K562 (cell line): Measurements from ENCODE around the gene SAFB. TPM values are rescaled to one million over a fixed set of nuclear protein-coding genes. Genes with fewer than 3 reads are reported as not detected.

Source experiments
- ATAC-seq: fragments of 200-7000 bp; cut with Tn5 transposase; 3 replicates; pipeline ENCODE4 v1.9.1; 2020; ENCODE audit warnings: moderate library complexity
- Bru-seq: library from RNA; stranded (reverse); fragments of 400-500 nt; gene quantifications from one replicate; lab custom pipeline; 2021; lab: Mats Ljungman, UMichigan
- BruChase-seq, 2 experiments: library from RNA; stranded (reverse); fragments of 400-500 nt; gene quantifications; one replicate each; lab custom pipeline; 2021; lab: Mats Ljungman, UMichigan
- BruUV-seq: library from RNA; stranded (reverse); fragments of 400-500 nt; replicated peaks from 2 replicates; lab custom pipeline; 2021; lab: Mats Ljungman, UMichigan
- CTCF ChIA-PET: fragments of 300-600 bp; formaldehyde crosslinking; extraction: SDS; loops from one replicate; lab custom pipeline; 2021; ENCODE audit warnings: low intra/inter-chr PET ratio; lab: Yijun Ruan, JAX
- POLR2A ChIA-PET: fragments of 300-600, 350-650 bp; sonication (Branson Sonifier 250); formaldehyde crosslinking; extraction: SDS; loops from one replicate; lab custom pipeline; 2021; ENCODE audit warnings: antibody characterized with exemption, inconsistent platforms; lab: Yijun Ruan, JAX
- DNase-seq, 4 experiments: peaks; one replicate each; pipeline versions ENCODE4 v3.0.0 to v3.0.0-alpha.2; 2011 to 2018; ENCODE audit warnings: low spot score in 3 of 4, mixed read lengths in 3 of 4; ENCODE audit errors: extremely low read depth in 1 of 4
- FAIRE-seq: peaks from 2 replicates; lab custom pipeline; 2011; peaks lifted over from hg19 to GRCh38; lab: Jason Lieb, UNC
- H2AFZ ChIP-seq: 2 replicates; pipeline ENCODE4 v1.6.0; 2011; ENCODE audit warnings: low read depth, low read length, control low read depth, inconsistent platforms
- H3K27ac ChIP-seq: fragments of 200-600 bp; 3 replicates; pipeline ENCODE4 v1.8.0; 2011; ENCODE audit warnings: low read depth, mild to moderate bottlenecking, control low read depth, inconsistent platforms, low read length, moderate library complexity, mixed read lengths; ENCODE audit errors: extremely low read depth
- H3K27me3 ChIP-seq, 2 experiments: fragments of 300-600 bp in 1 of 2; 2 replicates in 1 of 2; 3 replicates in 1 of 2; pipeline versions ENCODE4 v1.6.0 to v1.8.0; 2011; ENCODE audit warnings: inconsistent platforms in 2 of 2, low read length in 2 of 2, mild to moderate bottlenecking in 1 of 2, mixed read lengths in 1 of 2, moderate library complexity in 1 of 2; ENCODE audit not compliant: control insufficient read depth in 2 of 2, insufficient read depth in 2 of 2
- H3K36me3 ChIP-seq: fragments of 300-600 bp; 3 replicates; pipeline ENCODE4 v1.8.0; 2011; ENCODE audit warnings: mild to moderate bottlenecking, low read length, inconsistent platforms; ENCODE audit not compliant: control insufficient read depth, insufficient read depth
- H3K4me1 ChIP-seq, 2 experiments: fragments of 200-600 bp in 1 of 2; replicated peaks in 1 of 2; 2 replicates in 1 of 2; 3 replicates in 1 of 2; pipeline versions ENCODE4 v1.5.1 to v1.8.0; 2011; ENCODE audit warnings: inconsistent platforms in 2 of 2, low read length in 2 of 2, mild to moderate bottlenecking in 1 of 2, mixed read lengths in 1 of 2, moderate library complexity in 1 of 2; ENCODE audit not compliant: control insufficient read depth in 2 of 2, insufficient read depth in 2 of 2
- H3K4me2 ChIP-seq: 2 replicates; pipeline ENCODE4 v1.6.1; 2011; ENCODE audit warnings: low read length, control low read depth, inconsistent platforms, mixed read lengths; ENCODE audit not compliant: insufficient read depth
- H3K4me3 ChIP-seq: fragments of 200-600 bp; sonication (generic), shearing (Covaris generic); 2 replicates; pipeline ENCODE4 v1.5.1; 2016; ENCODE audit warnings: control low read depth, inconsistent platforms
- H3K79me2 ChIP-seq: fragments of 200-600 bp; 3 replicates; pipeline ENCODE4 v1.8.0; 2011; ENCODE audit warnings: low read length, inconsistent platforms; ENCODE audit not compliant: control insufficient read depth, insufficient read depth
- H3K9ac ChIP-seq, 2 experiments: 2 replicates each; pipeline versions ENCODE4 v1.6.0 to v1.6.1; 2011; ENCODE audit warnings: low read depth in 2 of 2, low read length in 2 of 2, control low read depth in 1 of 2, inconsistent platforms in 1 of 2, mild to moderate bottlenecking in 1 of 2, mixed read lengths in 1 of 2; ENCODE audit not compliant: insufficient read depth in 1 of 2
- H3K9me1 ChIP-seq: one replicate; pipeline ENCODE4 v1.6.0; 2011; ENCODE audit warnings: inconsistent platforms, mild to moderate bottlenecking, low read length, moderate library complexity; ENCODE audit not compliant: control insufficient read depth, insufficient read depth
- H3K9me3 ChIP-seq: replicated peaks from 2 replicates; pipeline ENCODE4 v1.5.1; 2011; ENCODE audit warnings: low read depth, low read length, inconsistent platforms; ENCODE audit not compliant: control insufficient read depth, insufficient read depth
- H4K20me1 ChIP-seq: replicated peaks from 2 replicates; pipeline ENCODE4 v1.6.1; 2011; ENCODE audit warnings: low read length, inconsistent platforms, mixed read lengths; ENCODE audit not compliant: control insufficient read depth, insufficient read depth
- CAMTA2 ChIP-seq: fragments of 250-450 bp; sonication (Bioruptor Pico); conservative IDR thresholded peaks from 2 replicates; pipeline ENCODE4 v1.5.1; 2022
- CHD1 ChIP-seq: fragments of 200-600 bp; sonication (generic); IDR thresholded peaks from one replicate; pipeline ENCODE4 v1.6.1; 2012; ENCODE audit warnings: mild to moderate bottlenecking, moderate library complexity, low read length, inconsistent platforms
- ELF2 ChIP-seq: fragments of 250-450 bp; sonication (Bioruptor Pico); IDR thresholded peaks from 2 replicates; pipeline ENCODE4 v1.5.0; 2021; ENCODE audit warnings: mild to moderate bottlenecking
- EWSR1 ChIP-seq: fragments of 450-650 bp; IDR thresholded peaks from 2 replicates; pipeline ENCODE4 v1.6.1; 2018; ENCODE audit warnings: borderline replicate concordance, mild to moderate bottlenecking, low read depth, moderate library complexity; ENCODE audit not compliant: partially characterized antibody
- HNRNPLL ChIP-seq: fragments of 200-400 bp; formaldehyde crosslinking; IDR thresholded peaks from 2 replicates; pipeline ENCODE4 v1.6.1; 2017; ENCODE audit warnings: low read length, low read depth, mild to moderate bottlenecking; ENCODE audit not compliant: poor library complexity, severe bottlenecking
- PHF20 ChIP-seq: fragments of 450-650 bp; IDR thresholded peaks from 2 replicates; pipeline ENCODE4 v1.6.1; 2018; ENCODE audit not compliant: partially characterized antibody
- RBM22 ChIP-seq: fragments of 200-400 bp; formaldehyde crosslinking; IDR thresholded peaks from 2 replicates; pipeline ENCODE4 v1.6.1; 2018; ENCODE audit warnings: low read length, low read depth; ENCODE audit not compliant: poor library complexity, severe bottlenecking
- SNRNP70 ChIP-seq: fragments of 200-400 bp; formaldehyde crosslinking; optimal IDR thresholded peaks from 2 replicates; pipeline ENCODE3; 2017; ENCODE audit warnings: low read depth, low read length
- SUPT5H ChIP-seq: fragments of 450-650 bp; IDR thresholded peaks from 2 replicates; pipeline ENCODE4 v1.6.1; 2016
- YY1 ChIP-seq, 3 experiments: IDR thresholded peaks; 2 replicates each; pipeline ENCODE4 v1.6.1; 2011; ENCODE audit warnings: low read length in 2 of 3, mild to moderate bottlenecking in 2 of 3, moderate library complexity in 2 of 3, borderline replicate concordance in 1 of 3, control low read depth in 1 of 3, low read depth in 1 of 3; ENCODE audit not compliant: insufficient read depth in 3 of 3, insufficient replicate concordance in 2 of 3, control insufficient read depth in 1 of 3, insufficient read length in 1 of 3; ENCODE audit errors: extremely low read depth in 1 of 3
- ZNF217 ChIP-seq: sonication (generic); formaldehyde crosslinking; IDR thresholded peaks from 2 replicates; pipeline ENCODE4 v1.8.0; 2022; ENCODE audit warnings: mild to moderate bottlenecking, missing genetic modification reagents
- WGBS: fragments of 100-300 bp; shearing (Covaris generic); methylation state at CpG from one replicate; pipeline ENCODE4 v1.1.6; 2016; ENCODE audit warnings: low coverage, mixed read lengths; ENCODE audit not compliant: insufficient coverage; ENCODE audit errors: missing lambda C conversion rate; 5-methylcytosine and 5-hydroxymethylcytosine counted together
- in situ Hi-C: fragments of 300-500 bp; cut with MboI; formaldehyde crosslinking; loops from 4 replicates; pipeline ENCODE4 v1.15.0; 2018; ENCODE audit warnings: inconsistent platforms, mixed read lengths
- intact Hi-C: fragments of 100-400 bp; cut with micrococcal nuclease; formaldehyde crosslinking; loops from 2 replicates; pipeline ENCODE4 v1.14.2; 2022
- long read RNA-seq, 3 experiments: library from polyadenylated mRNA in 2 of 3; library from RNA in 1 of 3; unstranded in 2 of 3; stranded (forward) in 1 of 3; transcript quantifications; one replicate each; pipeline ENCODE4 v2.0.0, GENCODE V29; 2019 to 2022
- polyA minus RNA-seq, 3 experiments: library from RNA; depleted of rRNA, polyadenylated mRNA; stranded (reverse); fragments of >200 nt; gene quantifications; 2 replicates each; pipeline ENCODE4 v1.2.3, GENCODE V29; 2011
- polyA plus RNA-seq, 8 experiments: library from polyadenylated mRNA; depleted of rRNA in 4 of 8; stranded (reverse) in 5 of 8; unstranded in 3 of 8; fragments of >200 nt; fragmentation: Nextera tagmentation in 2 of 8; fragmentation: Illumina TruSeq in 1 of 8; extraction: Ambion mirVana in 2 of 8; extraction: Trizol in 1 of 8; gene quantifications; 2 replicates each; pipeline versions ENCODE4 v1.2.1 to v1.2.3, GENCODE V29; 2011 to 2014; ENCODE audit warnings: inconsistent platforms in 1 of 8, missing spikeins in 1 of 8
- total RNA-seq, 7 experiments: library from RNA; depleted of rRNA in 6 of 7; stranded (reverse); fragments of >200 nt in 6 of 7; fragmentation: Illumina TruSeq in 2 of 7; extraction: Trizol in 2 of 7; gene quantifications; 2 replicates each; pipeline versions ENCODE4 v1.2.1 to v1.2.3, GENCODE V29; 2011 to 2021; ENCODE audit warnings: low replicate concordance in 1 of 7
- TF ChIP-seq, protein P1 (sequence below): fragments of 250-450 bp; sonication (Bioruptor Pico); IDR thresholded peaks from 2 replicates; pipeline ENCODE4 v1.4.0; 2020; ENCODE audit warnings: mild to moderate bottlenecking

Gene SAFB
- total RNA-seq (2011; cell fraction: chromatin; rRNA removed; ENCODE audit: low replicate concordance) = 319 and 366 TPM in 2 replicates
- 147 and 156 TPM in 2 replicates for total RNA-seq (2011; cell fraction: nucleolus; rRNA removed)
- 205 and 219 TPM in 2 replicates for total RNA-seq (2011; cell fraction: nucleoplasm; rRNA removed)
- total RNA-seq (2014; rRNA removed) = 93.3 and 124 TPM in 2 replicates
- total RNA-seq (2014; rRNA removed; fragmentation: Illumina TruSeq; extraction: Trizol) = 62.5 and 67.0 TPM in 2 replicates
- 83.1 and 84.6 TPM in 2 replicates for total RNA-seq (2015; rRNA removed; fragmentation: Illumina TruSeq; extraction: Trizol)
- total RNA-seq (2021) = 122 and 151 TPM in 2 replicates
- 37.6 and 39.2 TPM in 2 replicates for polyA plus RNA-seq (2011; rRNA removed)
- polyA plus RNA-seq (2011; cell fraction: cytosol; rRNA removed) = 39.3 and 75.4 TPM in 2 replicates
- 116 and 141 TPM in 2 replicates for polyA plus RNA-seq (2011; cell fraction: nucleus; rRNA removed)
- 59.6 and 99.1 TPM in 2 replicates for polyA plus RNA-seq (2012)
- polyA plus RNA-seq (2014; fragmentation: Illumina TruSeq; extraction: Trizol) = 87.3 and 93.8 TPM in 2 replicates
- 1 to 10 TPM; 1.1 to 1.8 TPM for polyA plus RNA-seq (2014; fragmentation: Nextera tagmentation; extraction: Ambion mirVana)
- 124 and 127 TPM in 2 replicates for polyA plus RNA-seq (2014; rRNA removed)
- polyA minus RNA-seq (2011; rRNA and poly(A)+ RNA removed) = 66.5 and 72.2 TPM in 2 replicates
- polyA minus RNA-seq (2011; cell fraction: cytosol; rRNA and poly(A)+ RNA removed) = 43.8 and 74.9 TPM in 2 replicates
- polyA minus RNA-seq (2011; cell fraction: nucleus; rRNA and poly(A)+ RNA removed) = 75.3 and 109 TPM in 2 replicates
- Bru-seq, nascent RNA = percentile 90 among the genes with signal in this experiment
- BruChase-seq, experiment 1, labeled RNA remaining after a 2-hour chase = percentile 94 among the genes with signal in this experiment
- percentile 97 among the genes with signal in this experiment for BruChase-seq, experiment 2, labeled RNA remaining after a 6-hour chase
- long read RNA-seq, experiment 1, transcript SAFB-201 (21 exons, 3,042 nt) = minor isoform, 100 of 1,002 reads
- long read RNA-seq, experiment 1, transcript SAFB-211 (21 exons, 3,014 nt) = major isoform, 349 of 1,002 reads
- long read RNA-seq, experiment 1, transcript SAFB-205 (21 exons, 2,842 nt) = minor isoform, 236 of 1,002 reads
- long read RNA-seq, experiment 1, partial matches to known transcripts = 105 of 1,002 reads
- long read RNA-seq, experiment 1, other reads (novel, unspliced or antisense) = 211 of 1,002 reads
- long read RNA-seq, experiment 2, partial matches to known transcripts = 55 of 75 reads
- long read RNA-seq, experiment 2, other reads (novel, unspliced or antisense) = 15 of 75 reads
- long read RNA-seq, experiment 3, transcript SAFB-205 (21 exons, 2,842 nt) = minor isoform, 10 of 93 reads
- long read RNA-seq, experiment 3, transcript SAFB-201 (21 exons, 3,042 nt) = minor isoform, 7 of 93 reads
- long read RNA-seq, experiment 3, transcript SAFB-211 (21 exons, 3,014 nt) = major isoform, 14 of 93 reads
- long read RNA-seq, experiment 3, partial matches to known transcripts = 50 of 93 reads
- long read RNA-seq, experiment 3, other reads (novel, unspliced or antisense) = 12 of 93 reads

DNA sequence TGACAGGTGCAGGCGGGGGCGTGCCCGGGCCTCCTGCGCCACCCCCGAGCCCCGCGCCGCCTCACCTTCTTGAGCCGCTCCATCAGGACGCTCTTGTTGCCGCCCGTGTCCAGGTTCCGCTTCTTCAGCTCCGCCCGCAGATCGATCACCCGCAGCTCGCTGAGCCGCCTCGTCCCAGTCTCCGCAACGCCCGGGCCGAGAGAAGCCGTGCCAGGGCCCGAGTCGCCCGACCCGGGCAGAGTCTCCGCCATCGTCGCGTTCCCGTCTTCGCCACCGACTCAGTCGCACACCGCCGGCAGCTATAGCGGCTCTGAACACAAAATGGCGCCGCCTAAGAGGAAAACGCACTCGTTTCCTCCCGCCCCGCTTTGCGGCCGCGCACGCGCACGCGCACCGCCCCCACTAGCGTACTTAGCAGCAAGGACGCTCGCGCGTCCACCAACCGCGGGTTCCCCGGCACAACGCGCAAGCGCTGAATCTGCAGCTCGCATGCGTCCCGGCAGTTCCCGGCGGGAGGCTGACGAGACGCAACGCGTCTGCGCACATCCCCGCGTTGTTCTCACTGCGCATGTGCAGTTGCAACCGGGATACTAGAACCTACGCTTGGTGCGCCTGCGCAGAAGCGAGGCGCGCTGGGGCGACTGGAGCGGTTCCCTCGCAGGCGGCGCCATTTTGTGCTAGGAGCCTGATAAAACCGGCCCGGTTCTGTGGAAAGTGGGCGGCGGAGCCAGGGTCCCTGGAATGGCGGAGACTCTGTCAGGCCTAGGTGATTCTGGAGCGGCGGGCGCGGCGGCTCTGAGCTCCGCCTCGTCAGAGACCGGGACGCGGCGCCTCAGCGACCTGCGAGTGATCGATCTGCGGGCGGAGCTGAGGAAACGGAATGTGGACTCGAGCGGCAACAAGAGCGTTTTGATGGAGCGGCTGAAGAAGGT, at the start of gene SAFB, which contains the start of gene SAFB2:
Gene SAFB, plus strand, starts transcription at position 619 of the 932 bp plus-strand sequence. Its CDS starts 123 bp downstream, at position 742.
Gene SAFB2, minus strand, starts transcription at position 312 of the 932 bp plus-strand sequence. Its CDS starts 61 bp downstream, at position 251.
- Histone ChIP-seq H3K36me3 (peaks cover 73% of the 10 kb centered on the region), H3K4me2 (peak within 1 kb of the TSS; percentile 90), H4K20me1 (peaks cover 33% of the 10 kb centered on the region; the same call in 1 of the 2 replicates), H3K9me3 (no peaks in the 10 kb centered on the region), H2AFZ (peak within 1 kb of the TSS; percentile 91), H3K27me3 (no peaks in the 10 kb centered on the region), H3K79me2 (peaks cover 100% of the 10 kb centered on the region), H3K9me1 (peaks cover 12% of the 10 kb centered on the region), H3K27ac (peak within 1 kb of the TSS; percentile 97), H3K4me3 (peak within 1 kb of the TSS; percentile 82), H3K9ac (peak within 1 kb of the TSS; percentile 98 to 99), H3K4me1 (peaks cover 30 to 47% of the 10 kb centered on the region in 2 experiments)
- intact Hi-C loops = loop anchor here (10.0 kb wide), 1 partner anchor 62 kb away; the partner anchor contains the start of genes HSD11B1L and MICOS13
- POLR2A ChIA-PET = interaction anchor here (0.6 to 3.1 kb wide), 29 partner anchors 10 to 806 kb away, joined by 3 to 27 read pairs (median 4); partner anchors contain the start of genes DUS3L, MICOS13 and RPL36
- CTCF ChIA-PET = no interaction called here
- in situ Hi-C loops = no loop called here
- no TSS peak for BruUV-seq
- peak; percentile 98 for FAIRE-seq
- ATAC-seq = peak; percentile 91
- peak; percentile 98 to 100 (median 98) for DNase-seq
- WGBS = under 1% methylated on average over 103 of the region's 116 CpGs
- TF ChIP-seq PHF20 = peak; percentile 58
- 0 out of 2 replicates have a peak, but pooled peaks have one; percentile 66 for TF ChIP-seq CAMTA2 (CRISPR knock-in tag)
- TF ChIP-seq SUPT5H = peak; percentile 97
- no peak for TF ChIP-seq ZNF217 (CRISPR knock-in tag)
- no peak for TF ChIP-seq EWSR1
- 0 out of 2 replicates have a peak, but pooled peaks have one; percentile 20 for TF ChIP-seq ELF2 (CRISPR knock-in tag)
- TF ChIP-seq SNRNP70 = no peak
- peak; percentile 75 for TF ChIP-seq HNRNPLL
- TF ChIP-seq, protein P1, sequence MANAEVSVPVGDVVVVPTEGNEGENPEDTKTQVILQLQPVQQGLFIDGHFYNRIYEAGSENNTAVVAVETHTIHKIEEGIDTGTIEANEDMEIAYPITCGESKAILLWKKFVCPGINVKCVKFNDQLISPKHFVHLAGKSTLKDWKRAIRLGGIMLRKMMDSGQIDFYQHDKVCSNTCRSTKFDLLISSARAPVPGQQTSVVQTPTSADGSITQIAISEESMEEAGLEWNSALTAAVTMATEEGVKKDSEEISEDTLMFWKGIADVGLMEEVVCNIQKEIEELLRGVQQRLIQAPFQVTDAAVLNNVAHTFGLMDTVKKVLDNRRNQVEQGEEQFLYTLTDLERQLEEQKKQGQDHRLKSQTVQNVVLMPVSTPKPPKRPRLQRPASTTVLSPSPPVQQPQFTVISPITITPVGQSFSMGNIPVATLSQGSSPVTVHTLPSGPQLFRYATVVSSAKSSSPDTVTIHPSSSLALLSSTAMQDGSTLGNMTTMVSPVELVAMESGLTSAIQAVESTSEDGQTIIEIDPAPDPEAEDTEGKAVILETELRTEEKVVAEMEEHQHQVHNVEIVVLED = peak; percentile 90
- peak; percentile 71 for TF ChIP-seq CHD1
- TF ChIP-seq RBM22 = peak; percentile 58
- TF ChIP-seq YY1 (IDR thresholded peaks at IDR 0.05; ENCODE audit: borderline replicate concordance in 1 of 3, control insufficient read depth in 1 of 3, extremely low read depth in 1 of 3, insufficient read depth in 3 of 3, insufficient read length in 1 of 3, insufficient replicate concordance in 2 of 3, low read depth in 1 of 3, low read length in 2 of 3) = peak; percentile 81 to 94 (median 89)
